MCF 10A (cell line): ENCODE results near the gene FAR1. TPM values are rescaled to one million over a fixed set of nuclear protein-coding genes. Genes with fewer than 3 reads are reported as not detected.
"Not testable (repeated sequence)": the region's sequence is repeated elsewhere in the genome, so short reads cannot be mapped to it uniquely, and the experiment has no call there.

Experiments used
- Bru-seq: library from RNA; stranded (reverse); fragments of 400-500 nt; gene quantifications from one replicate; lab custom pipeline; 2021; lab: Mats Ljungman, UMichigan
- BruChase-seq, 2 experiments: library from RNA; stranded (reverse); fragments of 400-500 nt; gene quantifications; one replicate each; lab custom pipeline; 2021; lab: Mats Ljungman, UMichigan
- BruUV-seq: library from RNA; stranded (reverse); fragments of 400-500 nt; replicated peaks from 2 replicates; lab custom pipeline; 2021; lab: Mats Ljungman, UMichigan
- CTCF ChIA-PET: fragments of 300-600 bp; sonication (Branson Sonifier 250); formaldehyde crosslinking; extraction: SDS; loops from one replicate; lab custom pipeline; 2021; ENCODE audit warnings: antibody characterized with exemption, inconsistent platforms; lab: Yijun Ruan, JAX
- POLR2A ChIA-PET: fragments of 300-600, 350-650 bp; sonication (Branson Sonifier 250); formaldehyde crosslinking; extraction: SDS; loops from one replicate; lab custom pipeline; 2020; ENCODE audit warnings: antibody characterized with exemption, inconsistent platforms; lab: Yijun Ruan, JAX
- DNase-seq: peaks from one replicate; pipeline ENCODE4 v3.0.0-alpha.2; 2018; ENCODE audit not compliant: unreplicated experiment
- H3K27ac Mint-ChIP-seq: one replicate; pipeline ENCODE4 v1.8.0; 2022; ENCODE audit warnings: mild to moderate bottlenecking, low read depth, mixed read lengths; ENCODE audit not compliant: unreplicated experiment
- H3K27me3 Mint-ChIP-seq: one replicate; pipeline ENCODE4 v1.8.0; 2022; ENCODE audit warnings: mixed read lengths; ENCODE audit not compliant: insufficient read depth, unreplicated experiment
- H3K36me3 Mint-ChIP-seq: one replicate; pipeline ENCODE4 v1.8.0; 2022; ENCODE audit warnings: mild to moderate bottlenecking, moderate library complexity, mixed read lengths; ENCODE audit not compliant: insufficient read depth, unreplicated experiment
- H3K4me1 Mint-ChIP-seq: one replicate; pipeline ENCODE4 v1.8.0; 2022; ENCODE audit warnings: mixed read lengths; ENCODE audit not compliant: insufficient read depth, unreplicated experiment
- H3K4me3 Mint-ChIP-seq: one replicate; pipeline ENCODE4 v1.8.0; 2022; ENCODE audit warnings: mild to moderate bottlenecking, moderate library complexity, mixed read lengths; ENCODE audit not compliant: unreplicated experiment
- H3K9me3 Mint-ChIP-seq: one replicate; pipeline ENCODE4 v1.8.0; 2022; ENCODE audit warnings: mixed read lengths; ENCODE audit not compliant: unreplicated experiment
- CTCF ChIP-seq: fragments of 200-600 bp; IDR thresholded peaks from one replicate; pipeline ENCODE4 v1.8.0; 2022; ENCODE audit warnings: antibody characterized with exemption, mild to moderate bottlenecking; ENCODE audit not compliant: unreplicated experiment
- intact Hi-C: fragments of 100-400 bp; cut with micrococcal nuclease; formaldehyde crosslinking; loops from 2 replicates; pipeline ENCODE4 v1.14.1; 2022
- long read RNA-seq: library from polyadenylated mRNA; stranded (forward); transcript quantifications from one replicate; pipeline ENCODE4 v2.0.0, GENCODE V29; 2022
- total RNA-seq: library from RNA; stranded (reverse); gene quantifications from 2 replicates; pipeline ENCODE4 v1.2.3, GENCODE V29; 2022

The FAR1 gene
- total RNA-seq = 106 and 112 TPM in 2 replicates
- percentile 95 among the genes with signal in this experiment for Bru-seq, nascent RNA
- percentile 96 among the genes with signal in this experiment for BruChase-seq, experiment 1, labeled RNA remaining after a 6-hour chase
- percentile 97 among the genes with signal in this experiment for BruChase-seq, experiment 2, labeled RNA remaining after a 2-hour chase
- long read RNA-seq, full-length matches to known transcripts = 168 of 215 reads
- long read RNA-seq, partial matches to known transcripts = 19 of 215 reads
- long read RNA-seq, other reads (novel, unspliced or antisense) = 28 of 215 reads

GRCh38 chr11:13668102-13668956 lies at the start of gene FAR1:
Gene FAR1, plus strand, starts transcription at chr11:13668668. Its CDS starts 26,098 bp downstream, at chr11:13694766.
- Mint-ChIP-seq H3K27ac (peak within 1 kb of the TSS; percentile 91), H3K4me3 (peak within 1 kb of the TSS; percentile 92), H3K27me3 (no peaks in the 10 kb centered on the region), H3K4me1 (peaks cover 45% of the 10 kb centered on the region), H3K9me3 (no peaks in the 10 kb centered on the region), H3K36me3 (peaks cover 4% of the 10 kb centered on the region)
- ChIA-PET CTCF (interaction anchor here (0.5 to 2.0 kb wide), 12 partner anchors 12 to 817 kb away, joined by 3 to 11 read pairs (median 3); no protein-coding TSS in a partner anchor), POLR2A (interaction anchor here (0.6 to 3.0 kb wide), 16 partner anchors 9 to 407 kb away, joined by 3 to 20 read pairs (median 3); partner anchors contain the start of gene BTBD10)
- intact Hi-C loops = no loop called here
- no TSS peak for BruUV-seq
- DNase-seq = peak; percentile 99
- peak; percentile 36 for TF ChIP-seq CTCF

DNA sequence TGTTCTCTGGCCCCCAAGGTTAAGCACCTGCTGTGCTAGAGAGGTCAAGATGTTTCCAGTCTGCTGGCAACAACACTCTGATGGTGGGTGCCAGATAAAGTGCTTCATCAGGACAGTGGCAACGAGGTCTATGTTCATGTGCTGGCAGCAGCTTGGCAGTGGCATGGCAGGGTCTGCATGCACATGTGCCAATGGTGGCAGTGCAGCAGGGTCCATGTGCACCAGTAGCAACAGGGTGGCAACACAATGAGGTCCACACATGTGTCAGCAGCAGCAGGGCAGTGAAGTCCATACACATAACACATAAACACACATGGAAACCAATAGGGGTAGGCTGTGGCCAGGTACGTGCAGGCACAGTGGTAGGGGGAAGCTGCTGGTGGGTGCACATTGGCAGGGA lies 48.4 kb upstream of the FAR1 start:
- POLR2A ChIA-PET = no interaction called here
- Mint-ChIP-seq H3K9me3 (no peaks in the 10 kb centered on the region), H3K36me3 (no peaks in the 10 kb centered on the region), H3K4me1 (no peaks in the 10 kb centered on the region), H3K27ac (no peak overlapping the region), H3K4me3 (no peak overlapping the region), H3K27me3 (peaks cover 29% of the 10 kb centered on the region)
- intact Hi-C loops = no loop called here
- DNase-seq = no peak
- no peak for TF ChIP-seq CTCF
- BruUV-seq = no TSS peak
- CTCF ChIA-PET = no interaction called here

- BruUV-seq, DNase-seq, CTCF ChIA-PET, POLR2A ChIA-PET, H3K9me3 Mint-ChIP-seq, H3K27me3 Mint-ChIP-seq, intact Hi-C loops, H3K27ac Mint-ChIP-seq, H3K36me3 Mint-ChIP-seq, H3K4me3 Mint-ChIP-seq, H3K4me1 Mint-ChIP-seq: not testable (repeated sequence)
Measured at GRCh38 chr11:13626818-13627217, 41.6 kb upstream of the FAR1 start.

- DNase-seq, H3K27ac Mint-ChIP-seq, H3K4me1 Mint-ChIP-seq, H3K4me3 Mint-ChIP-seq, intact Hi-C loops, BruUV-seq, H3K9me3 Mint-ChIP-seq, H3K36me3 Mint-ChIP-seq: not testable (repeated sequence)
- H3K27me3 Mint-ChIP-seq = peaks cover 22% of the 10 kb centered on the region
- POLR2A ChIA-PET = interaction anchor here (1.2 kb wide), 1 partner anchor 14 kb away, joined by 3 read pairs; no protein-coding TSS in a partner anchor
- CTCF ChIA-PET = interaction anchor here (0.6 kb wide), 1 partner anchor 156 kb away, joined by 3 read pairs; no protein-coding TSS in a partner anchor
Measured at GRCh38 chr11:13628634-13629033, 39.8 kb upstream of the FAR1 start.
